GM21515 (cell line): Measurements from ENCODE around the gene BCAP29.

Source experiments
- ATAC-seq: cut with Tn5 transposase; IDR thresholded peaks from one replicate; pipeline ENCODE4 v1.9.1; 2021; ENCODE audit not compliant: unreplicated experiment

Gene BCAP29

DNA sequence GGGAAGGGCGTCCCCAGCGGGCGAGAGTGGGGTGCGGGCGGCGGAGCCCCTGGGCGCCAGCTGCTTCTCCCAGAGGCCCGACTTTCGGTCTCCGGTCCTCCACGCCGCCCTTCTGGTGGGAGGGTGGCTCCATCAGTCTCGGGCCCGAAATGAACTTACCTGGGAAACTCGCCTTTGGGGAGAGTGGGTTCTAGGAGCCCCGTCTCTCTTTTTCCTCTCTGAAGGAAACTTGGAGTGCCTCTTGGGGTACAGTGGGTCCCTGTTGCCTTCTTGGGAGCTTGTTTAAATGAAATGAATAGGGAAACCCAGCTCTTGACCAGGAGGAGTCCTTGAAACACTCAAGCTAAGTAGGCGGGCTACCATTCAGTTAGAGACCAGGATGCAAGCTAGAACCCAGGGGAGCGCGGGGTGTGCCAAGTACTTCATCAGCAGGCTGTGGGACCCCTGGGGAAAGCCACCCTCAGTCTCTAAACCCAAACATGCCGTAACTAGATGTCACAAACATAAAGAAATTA is 81.9 kb downstream of the BCAP29 start:
- no peak for ATAC-seq

DNA sequence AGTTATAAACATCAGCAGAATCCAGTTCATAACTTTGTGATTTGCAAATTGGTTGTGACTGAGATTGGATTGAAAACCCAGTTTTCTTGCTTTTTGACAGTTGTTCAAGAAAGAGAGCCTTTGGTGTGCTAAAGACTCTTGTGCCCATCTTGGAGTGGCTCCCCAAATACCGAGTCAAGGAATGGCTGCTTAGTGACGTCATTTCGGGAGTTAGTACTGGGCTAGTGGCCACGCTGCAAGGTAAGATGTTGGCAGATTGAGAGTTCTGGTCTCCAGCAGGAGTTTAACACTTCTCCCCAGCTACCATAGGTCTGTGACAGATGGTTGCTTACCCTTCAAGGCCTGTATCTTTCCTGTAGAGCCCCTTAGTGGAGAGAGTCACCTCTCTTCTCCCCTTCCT is 83.2 kb downstream of the BCAP29 start:
- no peak for ATAC-seq

- no peak for ATAC-seq
Observed at GRCh38 chr7:107666790-107667189, 86.7 kb downstream of the BCAP29 start.

GRCh38 chr7:107667341-107667740 is 87.3 kb downstream of the BCAP29 start:
- no peak for ATAC-seq

DNA sequence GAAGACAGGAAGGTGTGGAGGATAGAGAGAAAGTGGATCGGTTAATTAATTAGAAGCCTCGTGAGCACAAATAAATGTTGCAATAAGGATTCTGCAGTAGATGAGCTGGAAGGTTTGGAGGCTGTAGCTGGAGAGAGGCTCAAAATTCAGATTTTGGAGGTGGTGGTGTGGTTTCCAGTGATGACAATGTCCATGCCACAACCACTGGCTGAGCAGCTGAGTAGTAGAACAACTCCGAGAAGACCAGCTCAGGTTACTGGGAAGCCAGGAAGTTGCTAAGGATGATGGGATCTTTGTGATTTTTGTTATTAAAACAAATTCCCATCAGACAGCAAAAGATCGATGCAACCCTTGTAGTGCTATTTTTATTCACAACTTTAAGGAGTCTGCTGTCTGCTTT is 88.2 kb downstream of the BCAP29 start:
- no peak for ATAC-seq
